NCI-H1092 treated with DMSO at 0.1 percent for 48 hours (cell line): ENCODE measurements around the gene C13orf46.

Source experiments
- DNase-seq: peaks from one replicate; lab custom pipeline; 2025; lab: John Stamatoyannopoulos, UW

C13orf46 gene

GRCh38 chr13:113905942-113906341 is 67.9 kb downstream of the C13orf46 start:
- no peak for DNase-seq

- DNase-seq: no peak
These were observed 68.9 kb downstream of the C13orf46 start for GRCh38 chr13:113905018-113905417.

- no peak for DNase-seq
These were observed 69.5 kb downstream of the C13orf46 start for GRCh38 chr13:113904411-113904810.

- DNase-seq: no peak
These were observed 70.0 kb downstream of the C13orf46 start for GRCh38 chr13:113903912-113904311.
